ENCODE results near the gene ST3GAL5.

Gene ST3GAL5

GRCh38 chr2:85926526-85926925 is 37.7 kb upstream of the ST3GAL5 start:
- ChIA-PET CTCF (no interaction called here), POLR2A (no interaction called here)
- DNase-seq (ENCODE audit: extremely low spot score): no peak

GRCh38 chr2:85925216-85925671 is 36.5 kb upstream of the ST3GAL5 start:
- POLR2A ChIA-PET: interaction anchor here (0.6 kb wide), 1 partner anchor 371 kb away, joined by 3 read pairs; no protein-coding TSS in a partner anchor
- CTCF ChIA-PET: no interaction called here
- TF ChIP-seq PKNOX1 (IDR thresholded peaks at IDR 0.05): no peak
- DNase-seq (ENCODE audit: extremely low spot score): no peak

More at GRCh38 chr2:85926526-85926925, 37.7 kb upstream of the ST3GAL5 start:
- TF ChIP-seq FOXA1 (IDR thresholded peaks at IDR 0.05) (no peak), FOXM1 (IDR thresholded peaks at IDR 0.05; ENCODE audit: borderline replicate concordance) (no peak), SP1 (IDR thresholded peaks at IDR 0.05) (no peak), ELF4 (IDR thresholded peaks at IDR 0.05) (no peak), HDGF (IDR thresholded peaks at IDR 0.05; ENCODE audit: borderline replicate concordance) (no peak), NFRKB (IDR thresholded peaks at IDR 0.05) (no peak), CTBP1 (IDR thresholded peaks at IDR 0.05; ENCODE audit: borderline replicate concordance) (no peak)

- ChIA-PET POLR2A (no interaction called here), CTCF (no interaction called here)
- DNase-seq (ENCODE audit: extremely low spot score): no peak
- no peak for TF ChIP-seq PKNOX1 (IDR thresholded peaks at IDR 0.05)
- TF ChIP-seq FOXK2 (IDR thresholded peaks at IDR 0.05): no peak
- no peak for TF ChIP-seq HDGF (IDR thresholded peaks at IDR 0.05; ENCODE audit: borderline replicate concordance)
- TF ChIP-seq CTBP1 (IDR thresholded peaks at IDR 0.05; ENCODE audit: borderline replicate concordance): no peak
- no peak for TF ChIP-seq FOXM1 (IDR thresholded peaks at IDR 0.05; ENCODE audit: borderline replicate concordance)
- no peak for TF ChIP-seq FOXA1 (IDR thresholded peaks at IDR 0.05)
- no peak for TF ChIP-seq SP1 (IDR thresholded peaks at IDR 0.05)
- TF ChIP-seq LEF1 (IDR thresholded peaks at IDR 0.05; ENCODE audit: borderline replicate concordance): no peak
- no peak for TF ChIP-seq L3MBTL2 (conservative IDR thresholded peaks at IDR 0.05)
- no peak for TF ChIP-seq TARDBP (IDR thresholded peaks at IDR 0.05)
- no peak for TF ChIP-seq ELF4 (IDR thresholded peaks at IDR 0.05)
- no peak for TF ChIP-seq ZNF384 (IDR thresholded peaks at IDR 0.05)
- TF ChIP-seq ARNT (IDR thresholded peaks at IDR 0.05): no peak
- TF ChIP-seq NFRKB (IDR thresholded peaks at IDR 0.05): no peak
- TF ChIP-seq BHLHE40 (IDR thresholded peaks at IDR 0.05; ENCODE audit: borderline replicate concordance): no peak
- TF ChIP-seq SUZ12 (IDR thresholded peaks at IDR 0.05): no peak
Observed at GRCh38 chr2:85924522-85924921, 35.7 kb upstream of the ST3GAL5 start.

GRCh38 chr2:85922199-85922598 is 33.4 kb upstream of the ST3GAL5 start:
- TF ChIP-seq ZNF384 (IDR thresholded peaks at IDR 0.05): no peak
- no peak for TF ChIP-seq ARNT (IDR thresholded peaks at IDR 0.05)
- TF ChIP-seq NFRKB (IDR thresholded peaks at IDR 0.05): no peak
- TF ChIP-seq HDGF (IDR thresholded peaks at IDR 0.05; ENCODE audit: borderline replicate concordance): no peak
- TF ChIP-seq FOXK2 (IDR thresholded peaks at IDR 0.05): no peak
- TF ChIP-seq TARDBP (IDR thresholded peaks at IDR 0.05): no peak
- ChIA-PET CTCF (no interaction called here), POLR2A (no interaction called here)

GRCh38 chr2:85921659-85922058 is 32.9 kb upstream of the ST3GAL5 start:
- ChIA-PET POLR2A (no interaction called here), CTCF (no interaction called here)
- no peak for DNase-seq (ENCODE audit: extremely low spot score)
- no peak for TF ChIP-seq LEF1 (IDR thresholded peaks at IDR 0.05; ENCODE audit: borderline replicate concordance)
- TF ChIP-seq ELF4 (IDR thresholded peaks at IDR 0.05): no peak
- no peak for TF ChIP-seq ZNF384 (IDR thresholded peaks at IDR 0.05)
- TF ChIP-seq PKNOX1 (IDR thresholded peaks at IDR 0.05): no peak
- TF ChIP-seq CTBP1 (IDR thresholded peaks at IDR 0.05; ENCODE audit: borderline replicate concordance): no peak

More at GRCh38 chr2:85922199-85922598, 33.4 kb upstream of the ST3GAL5 start:
- no peak for DNase-seq (ENCODE audit: extremely low spot score)

GRCh38 chr2:85920810-85921545 is 32.2 kb upstream of the ST3GAL5 start:
- ChIA-PET CTCF (no interaction called here), POLR2A (no interaction called here)

More at GRCh38 chr2:85920810-85921545, 32.2 kb upstream of the ST3GAL5 start:
- DNase-seq (ENCODE audit: extremely low spot score): no peak
- TF ChIP-seq FOXK2 (IDR thresholded peaks at IDR 0.05): no peak
- no peak for TF ChIP-seq BHLHE40 (IDR thresholded peaks at IDR 0.05; ENCODE audit: borderline replicate concordance)
- no peak for TF ChIP-seq SP1 (IDR thresholded peaks at IDR 0.05)
- no peak for TF ChIP-seq PKNOX1 (IDR thresholded peaks at IDR 0.05)

All from HEK293T (cell line).